Raji (cell line): ENCODE data around the gene VSTM2L.

ENCODE experiments used
- POLR2A ChIP-seq: IDR thresholded peaks from 2 replicates; pipeline ENCODE4 v1.6.1; 2011; ENCODE audit warnings: low read depth, low read length, control low read depth; ENCODE audit not compliant: insufficient read depth

Gene VSTM2L

GRCh38 chr20:37904008-37904642, 1.2 kb downstream of the VSTM2L start:
- no peak for TF ChIP-seq POLR2A

GRCh38 chr20:37904845-37905373, 2.0 kb downstream of the VSTM2L start:
- no peak for TF ChIP-seq POLR2A

- no peak for TF ChIP-seq POLR2A
Measured at GRCh38 chr20:37905671-37906613, 3.0 kb downstream of the VSTM2L start.

- no peak for TF ChIP-seq POLR2A
Measured at GRCh38 chr20:37907330-37907676, 4.4 kb downstream of the VSTM2L start.

- TF ChIP-seq POLR2A: no peak
Measured at GRCh38 chr20:37907677-37908401, 4.9 kb downstream of the VSTM2L start.

- TF ChIP-seq POLR2A: no peak
Measured at GRCh38 chr20:37911261-37911660, 8.3 kb downstream of the VSTM2L start.

GRCh38 chr20:37911838-37912281, 8.9 kb downstream of the VSTM2L start:
- no peak for TF ChIP-seq POLR2A

- no peak for TF ChIP-seq POLR2A
Measured at GRCh38 chr20:37912874-37913273, 9.9 kb downstream of the VSTM2L start.

GRCh38 chr20:37913567-37914366, 10.8 kb downstream of the VSTM2L start:
- TF ChIP-seq POLR2A: no peak

- no peak for TF ChIP-seq POLR2A
Measured at GRCh38 chr20:37914367-37914671, 11.4 kb downstream of the VSTM2L start.

- no peak for TF ChIP-seq POLR2A
Measured at GRCh38 chr20:37914672-37915433, 11.9 kb downstream of the VSTM2L start.

GRCh38 chr20:37915434-37915787, 12.5 kb downstream of the VSTM2L start:
- no peak for TF ChIP-seq POLR2A

- TF ChIP-seq POLR2A: no peak
Measured at GRCh38 chr20:37915800-37916570, 13.1 kb downstream of the VSTM2L start.
